ENCODE results near the gene UCP1.

The UCP1 gene
- 0 to 0.77 (median 0) reads per million in 17 experiments for total RNA-seq

DNA sequence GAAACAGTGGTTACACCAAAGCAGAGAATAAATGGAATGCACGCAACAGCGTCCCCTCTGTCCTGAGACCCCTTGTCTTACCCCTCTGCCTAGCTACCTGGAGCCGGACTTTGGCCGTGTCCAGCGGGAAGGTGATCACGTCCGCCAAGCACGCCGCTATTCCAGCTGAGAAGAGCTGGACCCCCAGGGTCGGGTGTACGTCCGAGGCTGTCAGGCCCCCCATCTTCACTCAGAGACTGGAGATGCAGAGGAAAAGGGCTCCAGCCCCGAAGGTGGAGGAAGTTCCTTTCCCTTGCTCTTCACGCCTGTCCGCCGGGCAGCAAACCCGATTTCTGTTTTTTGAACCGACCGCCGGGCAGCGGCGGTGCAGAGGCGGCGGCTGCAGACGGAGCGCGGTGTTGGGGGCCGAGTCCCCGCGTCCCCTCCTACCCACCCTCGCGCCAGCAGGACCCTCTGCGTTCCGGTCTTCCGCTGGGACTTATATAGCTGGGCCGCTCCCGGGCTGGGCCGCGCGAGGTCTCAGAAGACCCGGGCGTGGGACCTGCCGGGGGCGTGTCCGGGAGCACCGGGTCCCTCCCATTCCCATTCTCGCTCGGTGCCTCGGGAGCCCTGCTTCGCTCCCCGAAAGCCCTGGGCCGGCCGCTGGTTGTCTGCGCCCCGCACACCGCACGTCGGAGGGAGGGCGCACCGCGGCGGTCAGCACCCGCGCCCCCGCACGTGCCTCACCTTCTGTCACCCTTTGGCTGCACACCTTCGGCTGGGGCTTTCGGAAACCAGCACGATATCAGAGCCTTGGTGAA is at the start of gene UCP1:
UCP1 (minus strand) TSS at position 455 of the 800 bp plus-strand sequence; CDS start at position 223, 232 bp downstream.
- peak; percentile 24 to 58 (median 40) for DNase-seq

- no peak for DNase-seq
Measured at GRCh38 chr4:140617499-140618248, 48.9 kb upstream of the UCP1 start.

DNA sequence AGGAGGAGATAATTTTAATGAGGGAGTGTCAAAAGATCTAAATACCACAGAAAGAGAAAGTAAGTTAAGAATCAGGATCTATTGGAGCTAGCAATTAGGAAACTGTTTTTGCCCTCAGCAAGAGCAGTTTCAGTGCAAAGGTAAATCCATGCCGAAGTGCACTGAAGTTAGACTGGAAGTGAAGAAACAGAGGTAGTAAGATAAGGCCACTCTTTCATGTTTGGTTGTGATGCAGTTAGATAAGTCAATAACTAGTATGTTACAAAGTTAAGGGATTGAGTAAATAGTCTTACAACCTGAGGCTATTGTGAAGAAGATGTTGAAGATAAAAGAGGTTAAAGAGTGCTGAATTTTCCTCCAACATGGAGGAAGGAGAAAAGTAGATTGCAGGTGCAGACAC is 46.7 kb upstream of the UCP1 start:
- DNase-seq = no peak

- peak in 2 of 4 experiments; percentile 43 to 60 for DNase-seq
Measured at GRCh38 chr4:140612357-140612756, 43.6 kb upstream of the UCP1 start.

- no peak for DNase-seq
Measured at GRCh38 chr4:140611854-140612253, 43.1 kb upstream of the UCP1 start.

DNA sequence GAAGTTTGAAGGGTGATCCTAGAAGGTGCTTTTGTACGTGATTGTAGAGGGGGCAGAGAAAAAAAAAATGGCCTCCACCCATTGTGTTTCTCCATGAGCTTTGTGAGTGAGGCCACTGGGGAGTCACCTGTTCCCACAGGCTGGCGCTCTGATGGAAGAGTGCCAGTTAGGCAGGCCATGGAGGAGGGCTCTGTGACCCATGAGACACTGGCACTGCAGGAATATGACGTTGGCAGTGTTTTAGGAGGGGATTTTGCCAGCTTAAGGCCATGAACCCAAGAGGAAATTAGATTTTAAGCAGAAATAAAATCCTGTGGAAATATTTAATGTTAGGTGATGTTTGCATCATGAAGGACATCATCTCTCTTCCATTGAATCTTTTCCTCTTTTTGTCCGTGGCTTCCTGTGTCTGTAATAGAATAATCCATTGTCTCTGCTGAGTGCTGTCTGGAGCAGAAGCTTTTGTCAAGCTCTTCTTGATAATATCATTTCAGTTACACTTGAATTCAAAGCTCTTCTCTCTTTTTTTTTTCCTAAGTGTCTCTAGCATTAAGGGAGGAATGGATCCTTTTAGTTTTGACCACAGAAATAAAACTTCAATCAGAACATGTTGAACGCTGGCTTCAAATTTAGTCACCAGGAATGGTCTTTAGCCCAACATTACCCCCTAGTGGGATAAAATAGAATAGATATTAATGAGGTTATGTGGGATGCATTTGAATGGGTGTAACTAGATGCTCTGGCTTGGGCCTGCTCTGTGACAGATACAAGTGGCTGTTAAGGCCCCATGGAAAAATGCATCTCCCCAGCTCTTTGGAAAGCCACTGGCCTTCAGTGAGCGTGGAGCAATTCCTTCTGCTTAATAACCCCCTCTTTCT is 41.0 kb upstream of the UCP1 start:
- peak; percentile 5 to 68 (median 36) for DNase-seq

GRCh38 chr4:140607852-140608251 is 39.1 kb upstream of the UCP1 start:
- no peak for DNase-seq

- DNase-seq = no peak
Measured at GRCh38 chr4:140604544-140604943, 35.8 kb upstream of the UCP1 start.

DNA sequence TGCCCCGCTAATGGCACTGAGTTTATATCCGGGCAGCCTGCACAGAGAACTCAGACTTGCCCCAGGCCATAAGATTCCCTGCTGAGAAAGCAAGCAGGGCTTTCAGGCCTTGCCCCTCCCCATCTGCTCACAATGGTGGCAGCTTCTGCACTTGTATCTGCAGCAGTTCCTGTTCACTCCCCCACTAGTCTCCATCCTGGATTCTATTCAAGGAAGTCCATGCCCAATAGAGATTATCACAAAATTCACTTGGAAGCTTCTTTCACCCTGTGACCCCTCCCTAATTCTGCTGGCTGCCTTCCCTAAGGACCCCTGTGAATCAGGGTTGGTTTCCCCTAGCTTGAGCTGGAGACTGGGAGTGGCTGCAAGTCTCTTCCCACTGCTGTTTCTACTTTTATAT is 34.5 kb upstream of the UCP1 start:
- DNase-seq = no peak

DNA sequence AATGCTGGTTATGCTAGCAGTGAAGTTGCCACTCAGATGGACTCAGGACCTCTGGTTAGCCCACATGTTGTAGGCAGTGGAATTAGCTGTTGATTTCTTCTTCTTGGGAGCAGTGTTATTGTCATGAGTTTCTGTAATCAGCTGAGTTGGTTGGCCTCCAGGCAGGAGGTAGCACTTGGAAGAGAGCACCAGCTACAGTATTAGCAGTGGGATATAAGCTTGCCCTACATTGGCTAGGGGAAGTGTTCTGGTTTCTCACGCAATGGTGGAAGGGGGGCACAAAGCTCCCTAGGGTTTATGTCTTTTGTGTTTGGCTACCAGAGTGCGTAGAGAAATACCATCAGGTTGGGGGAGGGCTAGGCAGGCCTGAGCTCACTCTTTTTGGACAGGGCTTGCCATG is 34.0 kb upstream of the UCP1 start:
- DNase-seq = no peak

DNA sequence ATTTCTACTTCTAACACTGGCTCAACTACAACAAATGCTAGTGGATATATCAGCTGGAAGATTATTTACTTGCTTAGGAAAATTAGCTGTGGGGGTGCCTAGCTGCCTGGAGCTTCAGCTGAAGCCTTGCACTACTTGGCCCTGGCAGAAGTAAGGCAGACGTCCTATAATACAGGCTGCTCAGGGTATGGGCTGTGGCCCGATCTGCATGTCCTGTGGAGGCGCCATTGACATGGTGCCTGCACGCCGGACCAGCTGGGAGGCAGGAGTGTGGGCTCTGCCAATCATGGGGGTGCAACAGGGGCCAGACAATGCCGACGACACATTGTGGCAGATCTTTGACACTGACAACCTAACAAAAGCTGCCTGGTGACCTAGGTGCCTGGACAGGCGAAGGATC is 31.6 kb upstream of the UCP1 start:
- no peak for DNase-seq

GRCh38 chr4:140595065-140595464 is 26.3 kb upstream of the UCP1 start:
- DNase-seq = peak in 1 of 4 experiments; percentile 11

DNA sequence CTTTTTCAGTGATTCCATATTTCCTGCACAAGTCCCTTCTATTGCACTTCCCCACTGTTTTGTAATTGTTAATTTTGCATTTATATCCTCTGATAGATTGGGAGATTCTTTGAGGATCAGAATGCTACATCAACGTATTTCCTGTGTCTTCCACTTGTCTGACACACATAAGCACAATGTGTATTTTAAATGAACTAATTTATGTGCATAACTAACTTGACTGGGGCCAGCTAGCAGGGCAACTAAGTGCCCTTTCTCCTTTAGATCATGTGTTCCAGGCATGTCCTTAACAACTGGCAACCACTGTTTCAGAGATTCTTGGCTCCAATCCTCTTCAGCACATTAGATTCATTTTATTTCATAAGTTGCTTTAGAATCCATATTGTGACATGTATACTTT is 15.7 kb upstream of the UCP1 start:
- DNase-seq = no peak

DNA sequence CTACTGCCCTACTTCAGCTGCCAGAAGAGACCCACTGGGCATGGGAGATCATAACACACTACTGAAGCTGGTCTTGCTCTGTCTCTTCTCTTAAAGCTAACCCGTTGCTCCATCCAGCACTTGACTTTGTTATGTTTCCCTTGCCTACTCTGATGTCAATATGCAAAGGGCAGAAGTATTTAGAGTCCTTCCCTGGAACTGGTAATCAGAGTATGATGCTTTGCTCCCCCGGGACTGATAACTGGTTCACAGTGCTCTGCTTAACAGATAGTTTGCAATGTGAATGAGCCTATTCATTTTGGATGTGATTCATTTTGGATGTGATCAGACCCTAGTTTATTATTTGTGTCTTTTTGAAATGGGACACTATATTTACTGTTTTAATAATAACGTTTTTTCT is 12.3 kb upstream of the UCP1 start:
- DNase-seq = no peak

DNA sequence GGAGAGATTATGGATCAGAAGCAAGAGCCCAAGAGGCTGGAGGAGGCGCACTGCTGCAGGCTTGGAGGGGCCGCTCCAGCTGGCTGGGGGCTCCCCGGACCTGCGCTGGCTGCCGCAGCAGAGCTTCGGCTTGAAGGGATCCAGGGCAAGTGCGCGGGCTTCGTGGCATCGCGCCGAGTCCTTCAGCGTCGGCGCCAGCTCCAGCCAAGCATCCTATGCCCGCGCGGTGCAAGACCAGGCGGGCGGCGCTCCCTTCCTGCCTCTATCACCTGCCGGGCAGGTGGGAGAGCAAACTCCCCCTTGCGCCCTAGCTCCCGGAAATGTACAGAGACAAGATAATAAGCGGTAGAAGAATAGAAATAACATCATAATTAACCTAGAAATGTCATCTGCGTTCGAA is 10.5 kb upstream of the UCP1 start:
- DNase-seq = no peak

- DNase-seq = no peak
Measured at GRCh38 chr4:140575489-140575888, 6.7 kb upstream of the UCP1 start.

- no peak for DNase-seq
Measured at GRCh38 chr4:140571620-140572019, 2.9 kb upstream of the UCP1 start.

DNA sequence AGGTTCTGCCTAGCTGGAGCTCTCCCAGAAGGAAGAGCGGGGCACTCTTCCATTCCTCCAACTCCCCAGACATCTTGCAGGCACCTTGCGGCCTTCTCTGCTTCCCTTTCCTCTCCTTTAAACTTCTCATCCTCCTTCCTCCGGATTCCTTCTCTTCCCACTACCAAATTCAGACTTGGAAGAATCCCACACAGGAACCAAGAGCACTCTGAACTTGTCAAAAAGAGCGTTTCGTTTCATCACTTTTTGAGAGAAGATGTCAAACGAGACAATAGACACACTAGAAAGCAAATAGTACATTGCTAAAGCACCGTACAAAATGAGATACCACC is 512 bp upstream of the UCP1 start:
- DNase-seq = no peak

DNA sequence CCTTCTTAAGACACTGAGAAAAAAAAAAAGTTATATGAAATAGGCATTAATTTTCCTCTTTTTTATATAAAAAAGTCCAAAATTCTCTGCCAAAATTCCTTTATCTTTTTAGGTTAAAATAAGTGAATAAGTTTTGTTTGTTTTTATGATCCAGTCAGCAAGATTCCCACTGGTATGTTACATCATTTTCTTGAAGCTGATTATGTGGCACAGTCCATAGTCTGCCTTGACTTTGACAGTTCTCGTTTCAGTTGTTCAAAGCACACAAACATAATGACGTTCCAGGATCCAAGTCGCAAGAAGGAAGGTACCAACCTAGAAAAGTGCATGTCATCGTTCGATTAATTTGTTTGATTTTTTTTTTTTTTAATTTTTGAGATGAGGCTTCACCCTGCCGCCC is 9.1 kb downstream of the UCP1 start:
- no peak for DNase-seq

GRCh38 chr4:140557831-140558435 is 10.8 kb downstream of the UCP1 start:
- no peak for DNase-seq

DNA sequence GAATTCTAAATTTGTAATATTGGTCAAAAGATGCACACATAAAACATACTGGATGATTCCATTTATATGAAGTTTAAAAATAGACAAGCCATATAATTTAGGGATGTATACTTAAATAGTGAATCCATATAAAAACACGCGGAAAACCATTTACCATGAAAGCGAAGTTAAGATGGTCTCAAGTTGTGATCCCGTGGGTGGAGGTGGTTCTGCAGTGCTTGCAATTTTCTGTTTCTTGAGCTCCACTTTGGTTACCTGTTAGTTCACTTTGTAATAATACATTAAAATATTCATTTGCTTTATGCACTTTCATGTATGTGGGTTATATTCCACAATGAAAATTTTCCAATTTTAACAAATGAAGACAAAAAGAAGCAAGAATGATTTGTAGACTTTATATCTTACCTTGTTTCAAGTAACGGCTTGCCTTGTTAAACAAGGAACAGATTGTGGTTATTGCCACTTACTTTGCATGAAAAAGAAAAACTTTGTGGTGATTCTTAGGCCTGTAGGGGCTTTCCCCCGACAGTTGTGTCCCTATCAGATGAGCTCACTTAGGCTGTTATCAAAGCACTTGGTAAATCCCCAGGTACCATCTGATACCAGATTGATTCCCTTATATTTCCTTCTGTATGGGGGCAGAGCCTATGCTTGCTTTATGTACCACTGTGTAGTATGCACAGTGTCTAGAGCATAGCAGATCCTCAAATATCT is 12.2 kb downstream of the UCP1 start:
- no peak for DNase-seq

DNA sequence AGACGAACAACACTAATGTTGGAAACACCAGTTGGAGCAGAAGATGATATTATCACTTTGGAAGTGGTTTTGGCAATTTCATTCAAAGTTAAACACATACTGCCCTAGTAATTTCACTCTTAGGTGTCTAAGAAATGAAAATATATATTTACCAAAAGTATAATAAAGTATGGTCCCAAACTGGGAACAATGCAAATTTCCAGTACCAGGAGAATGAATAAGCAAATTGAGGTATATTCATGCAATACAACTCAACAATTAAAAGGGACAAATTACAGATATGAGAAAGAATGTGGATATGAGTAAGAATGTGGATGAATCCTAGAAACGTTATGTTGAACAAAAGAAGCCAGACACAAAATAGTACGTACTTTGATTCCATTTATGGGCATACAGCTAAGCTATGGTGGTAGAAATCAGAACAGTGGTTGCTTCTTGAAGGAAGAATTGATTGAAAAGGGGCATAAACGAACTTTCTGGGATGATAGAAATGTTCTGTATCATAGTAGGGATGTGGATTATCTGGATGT is 34.7 kb downstream of the UCP1 start:
- DNase-seq = no peak
